Astrocyte (in vitro differentiated cells and primary cell): Measurements from ENCODE around the gene NFIA.

ENCODE experiments used
- EZH2 ChIP-seq: IDR thresholded peaks from 2 replicates; pipeline ENCODE4 v1.6.1; 2012; ENCODE audit warnings: mild to moderate bottlenecking, low read length, inconsistent platforms; ENCODE audit not compliant: insufficient read depth
- TF ChIP-seq, protein P1 (sequence below): IDR thresholded peaks from 2 replicates; pipeline ENCODE4 v1.5.1; 2011; ENCODE audit warnings: low read depth, mild to moderate bottlenecking, inconsistent platforms, low read length, moderate library complexity; ENCODE audit not compliant: insufficient read depth

GRCh38 chr1:61186753-61187152 is 104.4 kb downstream of the NFIA start:
- TF ChIP-seq, protein P1, sequence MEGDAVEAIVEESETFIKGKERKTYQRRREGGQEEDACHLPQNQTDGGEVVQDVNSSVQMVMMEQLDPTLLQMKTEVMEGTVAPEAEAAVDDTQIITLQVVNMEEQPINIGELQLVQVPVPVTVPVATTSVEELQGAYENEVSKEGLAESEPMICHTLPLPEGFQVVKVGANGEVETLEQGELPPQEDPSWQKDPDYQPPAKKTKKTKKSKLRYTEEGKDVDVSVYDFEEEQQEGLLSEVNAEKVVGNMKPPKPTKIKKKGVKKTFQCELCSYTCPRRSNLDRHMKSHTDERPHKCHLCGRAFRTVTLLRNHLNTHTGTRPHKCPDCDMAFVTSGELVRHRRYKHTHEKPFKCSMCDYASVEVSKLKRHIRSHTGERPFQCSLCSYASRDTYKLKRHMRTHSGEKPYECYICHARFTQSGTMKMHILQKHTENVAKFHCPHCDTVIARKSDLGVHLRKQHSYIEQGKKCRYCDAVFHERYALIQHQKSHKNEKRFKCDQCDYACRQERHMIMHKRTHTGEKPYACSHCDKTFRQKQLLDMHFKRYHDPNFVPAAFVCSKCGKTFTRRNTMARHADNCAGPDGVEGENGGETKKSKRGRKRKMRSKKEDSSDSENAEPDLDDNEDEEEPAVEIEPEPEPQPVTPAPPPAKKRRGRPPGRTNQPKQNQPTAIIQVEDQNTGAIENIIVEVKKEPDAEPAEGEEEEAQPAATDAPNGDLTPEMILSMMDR, result no peak
- no peak for TF ChIP-seq EZH2
